ENCODE measurements around the gene TEX10. TPM values are rescaled to one million over a fixed set of nuclear protein-coding genes. Genes with fewer than 3 reads are reported as not detected.

The TEX10 gene
- total and polyA plus RNA-seq, 9 of the 15 experiments (the other 6 are each of a cell fraction or from before 2014, with no cell fraction given), result 27.8 to 60.0 (median 47.9) TPM

DNA sequence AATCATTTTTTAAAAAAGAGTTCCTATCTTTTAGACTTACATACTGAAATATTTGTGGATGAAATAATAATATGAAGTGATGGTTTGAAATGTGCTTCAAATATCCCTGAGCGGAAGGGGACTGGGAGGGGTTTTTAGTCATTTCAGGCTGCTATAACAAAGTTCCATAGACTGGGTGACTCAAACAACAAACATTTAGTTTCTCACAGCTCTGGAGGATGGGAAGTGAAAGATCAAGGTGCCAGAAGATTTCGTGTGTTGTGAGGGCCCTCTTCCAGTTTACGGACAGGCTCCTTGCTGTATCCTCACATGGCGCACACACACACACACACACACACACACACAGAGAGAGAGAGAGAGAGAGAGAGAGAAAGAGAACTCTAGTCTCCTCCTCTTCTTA, 27.1 kb upstream of the TEX10 start:
- peaks cover 3% of the 10 kb centered on the region for H3K9me3 ChIP-seq (replicated peaks; ENCODE audit: control insufficient read depth, insufficient read depth, low read depth, low read length)
- DNase-seq (ENCODE audit: extremely low read depth in 1 of 4, low spot score in 3 of 4) (no peak), ATAC-seq (peak; percentile 43; the same call in 2 of the 3 replicates), FAIRE-seq (no peak)
- POLR2A ChIA-PET, result interaction anchor here (0.7 kb wide), 1 partner anchor 207 kb away, joined by 4 read pairs; no protein-coding TSS in a partner anchor
- no peaks in the 10 kb centered on the region for H3K79me2 ChIP-seq (ENCODE audit: control insufficient read depth, insufficient read depth, low read length)
- H2AFZ ChIP-seq (ENCODE audit: low read depth, low read length), result peak overlapping the region; percentile 55
- H3K27me3 ChIP-seq (ENCODE audit: control insufficient read depth in 2 of 2, insufficient read depth in 2 of 2, low read length in 2 of 2), result no peaks in the 10 kb centered on the region
- intact Hi-C loops (cut with micrococcal nuclease), result no loop called here
- H3K9ac ChIP-seq (ENCODE audit: insufficient read depth in 1 of 2, low read depth in 2 of 2, low read length in 2 of 2), result no peak overlapping the region
- TF ChIP-seq, protein P1, sequence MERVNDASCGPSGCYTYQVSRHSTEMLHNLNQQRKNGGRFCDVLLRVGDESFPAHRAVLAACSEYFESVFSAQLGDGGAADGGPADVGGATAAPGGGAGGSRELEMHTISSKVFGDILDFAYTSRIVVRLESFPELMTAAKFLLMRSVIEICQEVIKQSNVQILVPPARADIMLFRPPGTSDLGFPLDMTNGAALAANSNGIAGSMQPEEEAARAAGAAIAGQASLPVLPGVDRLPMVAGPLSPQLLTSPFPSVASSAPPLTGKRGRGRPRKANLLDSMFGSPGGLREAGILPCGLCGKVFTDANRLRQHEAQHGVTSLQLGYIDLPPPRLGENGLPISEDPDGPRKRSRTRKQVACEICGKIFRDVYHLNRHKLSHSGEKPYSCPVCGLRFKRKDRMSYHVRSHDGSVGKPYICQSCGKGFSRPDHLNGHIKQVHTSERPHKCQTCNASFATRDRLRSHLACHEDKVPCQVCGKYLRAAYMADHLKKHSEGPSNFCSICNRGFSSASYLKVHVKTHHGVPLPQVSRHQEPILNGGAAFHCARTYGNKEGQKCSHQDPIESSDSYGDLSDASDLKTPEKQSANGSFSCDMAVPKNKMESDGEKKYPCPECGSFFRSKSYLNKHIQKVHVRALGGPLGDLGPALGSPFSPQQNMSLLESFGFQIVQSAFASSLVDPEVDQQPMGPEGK (CRISPR knock-in tag; IDR thresholded peaks at IDR 0.05; ENCODE audit: borderline replicate concordance), result no peak
- TF ChIP-seq, protein P2, sequence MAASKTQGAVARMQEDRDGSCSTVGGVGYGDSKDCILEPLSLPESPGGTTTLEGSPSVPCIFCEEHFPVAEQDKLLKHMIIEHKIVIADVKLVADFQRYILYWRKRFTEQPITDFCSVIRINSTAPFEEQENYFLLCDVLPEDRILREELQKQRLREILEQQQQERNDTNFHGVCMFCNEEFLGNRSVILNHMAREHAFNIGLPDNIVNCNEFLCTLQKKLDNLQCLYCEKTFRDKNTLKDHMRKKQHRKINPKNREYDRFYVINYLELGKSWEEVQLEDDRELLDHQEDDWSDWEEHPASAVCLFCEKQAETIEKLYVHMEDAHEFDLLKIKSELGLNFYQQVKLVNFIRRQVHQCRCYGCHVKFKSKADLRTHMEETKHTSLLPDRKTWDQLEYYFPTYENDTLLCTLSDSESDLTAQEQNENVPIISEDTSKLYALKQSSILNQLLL (CRISPR knock-in tag; IDR thresholded peaks at IDR 0.05; ENCODE audit: borderline replicate concordance), result no peak
- TF ChIP-seq PCBP1 (IDR thresholded peaks at IDR 0.05; ENCODE audit: low read depth, low read length, poor library complexity, severe bottlenecking) (no peak), SMAD4 (CRISPR knock-in tag; conservative IDR thresholded peaks at IDR 0.05) (no peak), STAT5A (IDR thresholded peaks at IDR 0.05; ENCODE audit: borderline replicate concordance, low read length) (no peak), BRD4 (IDR thresholded peaks at IDR 0.05) (no peak), U2AF2 (optimal IDR thresholded peaks at IDR 0.05; ENCODE audit: low read depth, low read length) (no peak), STAG1 (CRISPR knock-in tag; IDR thresholded peaks at IDR 0.05; ENCODE audit: borderline replicate concordance) (no peak), ZNF551 (CRISPR knock-in tag; IDR thresholded peaks at IDR 0.05) (no peak), NFIX (CRISPR knock-in tag; IDR thresholded peaks at IDR 0.05; ENCODE audit: low read depth) (no peak), HLTF (IDR thresholded peaks at IDR 0.05) (no peak), PHB2 (IDR thresholded peaks at IDR 0.05; ENCODE audit: low read depth) (no peak), ZNF274 (IDR thresholded peaks at IDR 0.05; ENCODE audit: borderline replicate concordance, low read depth, low read length) (no peak), PYGO2 (tag; IDR thresholded peaks at IDR 0.05) (no peak)
- CTCF ChIA-PET (ENCODE audit: low intra/inter-chr PET ratio), result no interaction called here
- H3K4me3 ChIP-seq, result no peak overlapping the region
- H3K27ac ChIP-seq (ENCODE audit: extremely low read depth, low read depth, low read length), result no peak overlapping the region
- H3K36me3 ChIP-seq (ENCODE audit: control insufficient read depth, insufficient read depth, low read length), result no peaks in the 10 kb centered on the region
- no peak overlapping the region for H3K4me2 ChIP-seq (ENCODE audit: insufficient read depth, low read length)
- no peaks in the 10 kb centered on the region for H3K9me1 ChIP-seq (ENCODE audit: control insufficient read depth, insufficient read depth, low read length)
- no peaks in the 10 kb centered on the region for H4K20me1 ChIP-seq (replicated peaks; ENCODE audit: control insufficient read depth, insufficient read depth, low read length)
- WGBS (ENCODE audit: insufficient coverage, low coverage, missing lambda C conversion rate), result 64% methylated on average over 3 of the region's 4 CpGs
- BruUV-seq (replicated peaks), result no TSS peak
- peaks cover 0 to 2% of the 10 kb centered on the region in 2 experiments; a peak in 3 of 5 replicates for H3K4me1 ChIP-seq (replicated peaks in 1 of 2; ENCODE audit: control insufficient read depth in 2 of 2, insufficient read depth in 2 of 2, low read length in 2 of 2)
- in situ Hi-C loops (cut with MboI), result no loop called here
